Stimulated activated CD8-positive, alpha-beta memory T cell treated with anti-CD3 and anti-CD28 coated beads, Interleukin-7, amount 100 ng/mL, for 24 hours (primary cell): ENCODE measurements around the gene HTRA1.

ENCODE experiments used
- DNase-seq: peaks from one replicate; pipeline ENCODE4 v3.0.0-alpha.2; 2020; ENCODE audit warnings: low read depth

Gene HTRA1

GRCh38 chr10:122516734-122517133 is 55.4 kb downstream of the HTRA1 start:
- no peak for DNase-seq

GRCh38 chr10:122519144-122519543 is 57.8 kb downstream of the HTRA1 start:
- no peak for DNase-seq

- DNase-seq = no peak
Observed at GRCh38 chr10:122519873-122520272, 58.5 kb downstream of the HTRA1 start.

- no peak for DNase-seq
Observed at GRCh38 chr10:122521011-122521410, 59.7 kb downstream of the HTRA1 start.

- no peak for DNase-seq
Observed at GRCh38 chr10:122524811-122525210, 63.5 kb downstream of the HTRA1 start.

- no peak for DNase-seq
Observed at GRCh38 chr10:122525788-122526187, 64.4 kb downstream of the HTRA1 start.

- no peak for DNase-seq
Observed at GRCh38 chr10:122526892-122527291, 65.5 kb downstream of the HTRA1 start.

GRCh38 chr10:122530177-122530576 is 68.8 kb downstream of the HTRA1 start:
- DNase-seq = no peak

GRCh38 chr10:122531261-122531660 is 69.9 kb downstream of the HTRA1 start:
- DNase-seq = no peak

GRCh38 chr10:122531939-122532338 is 70.6 kb downstream of the HTRA1 start:
- no peak for DNase-seq

GRCh38 chr10:122532601-122533296 is 71.4 kb downstream of the HTRA1 start:
- no peak for DNase-seq

- DNase-seq = no peak
Observed at GRCh38 chr10:122537545-122537944, 76.2 kb downstream of the HTRA1 start.

GRCh38 chr10:122541541-122542002 is 80.2 kb downstream of the HTRA1 start:
- no peak for DNase-seq

GRCh38 chr10:122543676-122544445 is 82.5 kb downstream of the HTRA1 start:
- DNase-seq = no peak

GRCh38 chr10:122544493-122544892 is 83.1 kb downstream of the HTRA1 start:
- no peak for DNase-seq

GRCh38 chr10:122546242-122546641 is 84.9 kb downstream of the HTRA1 start:
- DNase-seq = no peak

- DNase-seq = no peak
Observed at GRCh38 chr10:122548407-122549085, 87.2 kb downstream of the HTRA1 start.

GRCh38 chr10:122549636-122550035 is 88.3 kb downstream of the HTRA1 start:
- no peak for DNase-seq

- no peak for DNase-seq
Observed at GRCh38 chr10:122550427-122550826, 89.1 kb downstream of the HTRA1 start.

GRCh38 chr10:122550983-122551382 is 89.6 kb downstream of the HTRA1 start:
- DNase-seq = no peak

- no peak for DNase-seq
Observed at GRCh38 chr10:122551450-122551849, 90.1 kb downstream of the HTRA1 start.

- DNase-seq = no peak
Observed at GRCh38 chr10:122553341-122553740, 92.0 kb downstream of the HTRA1 start.
